ENCODE results near the gene CACNA2D3. TPM values are rescaled to one million over a fixed set of nuclear protein-coding genes. Genes with fewer than 3 reads are reported as not detected.

CACNA2D3 gene
- total and polyA plus RNA-seq, 2 experiments from 2014 or later, result 0.30 to 0.43 TPM

- Histone ChIP-seq H3K79me2 (ENCODE audit: insufficient read depth) (no peaks in the 10 kb centered on the region), H2AFZ (peak overlapping the region; percentile 39; the same call in 1 of the 2 replicates), H3F3A (ENCODE audit: insufficient read depth) (peaks cover 18% of the 10 kb centered on the region), H3K9me2 (ENCODE audit: insufficient read depth) (no peaks in the 10 kb centered on the region), H3K4me1 (ENCODE audit: insufficient read depth) (peaks cover 28% of the 10 kb centered on the region), H3K4me2 (ENCODE audit: unreplicated experiment) (peak overlapping the region; percentile 31), H3K27ac (peak overlapping the region; percentile 42), H4K20me1 (ENCODE audit: insufficient read depth) (no peaks in the 10 kb centered on the region), H3K9ac (no peak overlapping the region), H3K9me3 (ENCODE audit: low read depth) (no peaks in the 10 kb centered on the region), H3K36me3 (ENCODE audit: low read depth) (no peaks in the 10 kb centered on the region), H3K27me3 (replicated peaks; ENCODE audit: insufficient read depth) (no peaks in the 10 kb centered on the region), H3K4me3 (no peak overlapping the region)
- TF ChIP-seq EZH2phosphoT487 (IDR thresholded peaks at IDR 0.05; ENCODE audit: insufficient read depth, low read depth) (no peak), EZH2 (IDR thresholded peaks at IDR 0.05; ENCODE audit: insufficient read depth, poor library complexity, severe bottlenecking) (no peak)
- in situ Hi-C loops (cut with MboI), result no loop called here
- WGBS, 2 experiments (ENCODE audit: low coverage in 1 of 2, low lambda C conversion rate in 2 of 2, missing lambda C conversion rate in 2 of 2), result 5 to 9% methylated on average over 2 of the region's 2 CpGs
- peak; percentile 70 for DNase-seq
Measured at GRCh38 chr3:54917174-54917573, 794.8 kb downstream of the CACNA2D3 start.

- Histone ChIP-seq H3K36me3 (ENCODE audit: low read depth) (no peaks in the 10 kb centered on the region), H3K4me2 (ENCODE audit: unreplicated experiment) (peak overlapping the region; percentile 31), H2AFZ (0 out of 2 replicates have a peak overlapping the region, but pooled peaks have one; percentile 39), H4K20me1 (ENCODE audit: insufficient read depth) (no peaks in the 10 kb centered on the region), H3K4me1 (ENCODE audit: insufficient read depth) (peaks cover 28% of the 10 kb centered on the region), H3K27me3 (replicated peaks; ENCODE audit: insufficient read depth) (no peaks in the 10 kb centered on the region), H3F3A (ENCODE audit: insufficient read depth) (peaks cover 18% of the 10 kb centered on the region), H3K9me3 (ENCODE audit: low read depth) (no peaks in the 10 kb centered on the region), H3K9me2 (ENCODE audit: insufficient read depth) (no peaks in the 10 kb centered on the region; the same call in 1 of the 2 replicates), H3K27ac (peak overlapping the region; percentile 42), H3K4me3 (no peak overlapping the region), H3K9ac (no peak overlapping the region), H3K79me2 (ENCODE audit: insufficient read depth) (no peaks in the 10 kb centered on the region)
- peak; percentile 32 for DNase-seq
- WGBS, 2 experiments (ENCODE audit: low coverage in 1 of 2, low lambda C conversion rate in 2 of 2, missing lambda C conversion rate in 2 of 2), result 96 to 97% methylated on average over 4 of the region's 4 CpGs
- in situ Hi-C loops (cut with MboI), result no loop called here
- no peak for TF ChIP-seq EZH2 (IDR thresholded peaks at IDR 0.05; ENCODE audit: insufficient read depth, poor library complexity, severe bottlenecking)
- no peak for TF ChIP-seq EZH2phosphoT487 (IDR thresholded peaks at IDR 0.05; ENCODE audit: insufficient read depth, low read depth)
Measured at GRCh38 chr3:54917862-54918261, 795.5 kb downstream of the CACNA2D3 start.

DNA sequence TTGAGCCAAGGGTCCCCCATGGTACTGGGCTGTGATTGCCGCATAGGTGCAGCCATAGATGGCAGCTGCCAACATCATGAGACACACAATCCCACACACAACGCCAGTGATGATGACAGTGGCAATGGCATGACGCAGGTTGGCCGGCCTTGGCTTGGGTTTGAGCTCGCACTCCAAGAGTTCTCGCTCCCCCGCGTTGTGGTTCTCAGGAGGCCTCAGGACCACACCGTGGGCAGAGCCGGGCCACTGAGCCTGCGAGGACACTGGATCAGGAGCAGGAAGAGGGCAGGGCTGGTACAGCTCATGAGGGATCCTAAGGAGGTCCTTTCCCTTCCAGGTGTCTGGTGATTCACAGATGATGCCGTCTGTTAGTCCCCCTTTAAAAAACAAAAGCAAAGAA lies 796.2 kb downstream of the CACNA2D3 start:
- Histone ChIP-seq H3K4me2 (ENCODE audit: unreplicated experiment) (no peak overlapping the region), H3K4me1 (ENCODE audit: insufficient read depth) (peaks cover 28% of the 10 kb centered on the region), H3K27me3 (replicated peaks; ENCODE audit: insufficient read depth) (no peaks in the 10 kb centered on the region), H3K9ac (no peak overlapping the region), H3K36me3 (ENCODE audit: low read depth) (no peaks in the 10 kb centered on the region), H3K4me3 (no peak overlapping the region), H2AFZ (no peak overlapping the region), H3K79me2 (ENCODE audit: insufficient read depth) (no peaks in the 10 kb centered on the region), H3K27ac (no peak overlapping the region), H3K9me2 (ENCODE audit: insufficient read depth) (no peaks in the 10 kb centered on the region; the same call in 1 of the 2 replicates), H3F3A (ENCODE audit: insufficient read depth) (peaks cover 18% of the 10 kb centered on the region), H4K20me1 (ENCODE audit: insufficient read depth) (no peaks in the 10 kb centered on the region), H3K9me3 (ENCODE audit: low read depth) (no peaks in the 10 kb centered on the region)
- in situ Hi-C loops (cut with MboI), result no loop called here
- WGBS, 2 experiments (ENCODE audit: low coverage in 1 of 2, low lambda C conversion rate in 2 of 2, missing lambda C conversion rate in 2 of 2), result 93 to 97% methylated on average over 12 of the region's 12 CpGs
- no peak for TF ChIP-seq EZH2phosphoT487 (IDR thresholded peaks at IDR 0.05; ENCODE audit: insufficient read depth, low read depth)
- no peak for TF ChIP-seq EZH2 (IDR thresholded peaks at IDR 0.05; ENCODE audit: insufficient read depth, poor library complexity, severe bottlenecking)
- no peak for DNase-seq

DNA sequence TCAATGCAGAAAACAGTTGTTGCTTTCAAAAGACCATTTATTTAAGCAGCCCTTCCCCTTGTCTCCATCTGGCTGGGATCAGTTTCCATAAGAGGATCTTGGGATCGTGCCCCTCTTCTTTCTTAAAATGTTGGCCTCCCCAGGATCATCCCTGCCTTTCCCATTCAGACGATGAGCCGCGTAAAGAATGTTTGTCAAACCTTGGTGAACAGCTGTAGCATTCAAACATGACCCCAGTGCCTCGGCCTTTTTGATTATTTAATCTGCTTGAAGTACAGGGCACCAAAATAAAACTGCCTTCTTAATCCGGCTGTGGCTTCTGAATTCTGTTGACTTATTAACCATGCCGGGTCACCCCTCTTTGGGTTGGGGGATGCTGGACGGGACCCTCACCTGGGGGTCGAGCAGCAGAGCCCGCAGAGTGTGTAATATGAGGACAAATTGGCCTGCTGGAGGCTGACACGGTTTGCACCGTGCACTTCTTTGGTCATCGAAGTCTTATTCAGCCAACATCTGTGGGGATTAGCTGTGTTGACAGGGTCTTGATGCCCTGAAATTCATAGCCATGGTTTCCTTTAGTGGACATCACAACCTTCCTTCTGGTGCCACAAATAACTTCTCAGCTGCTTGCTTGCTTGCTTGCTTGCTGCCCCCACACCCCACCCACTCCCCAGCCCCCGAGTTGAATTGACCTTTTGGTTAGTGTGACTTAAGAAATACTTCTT lies 805.9 kb downstream of the CACNA2D3 start, which contains the start of gene LRTM1:
LRTM1 (minus strand) TSS at position 14 of the 725 bp plus-strand sequence. CDS start 148 bp downstream, outside the sequence.
- Histone ChIP-seq H3K4me1 (ENCODE audit: insufficient read depth) (no peaks in the 10 kb centered on the region), H3K9me2 (ENCODE audit: insufficient read depth) (no peaks in the 10 kb centered on the region), H3F3A (ENCODE audit: insufficient read depth) (no peaks in the 10 kb centered on the region), H3K4me3 (no peak within 1 kb of the TSS), H3K9ac (no peak within 1 kb of the TSS), H3K79me2 (ENCODE audit: insufficient read depth) (no peaks in the 10 kb centered on the region), H2AFZ (no peak within 1 kb of the TSS), H3K36me3 (ENCODE audit: low read depth) (no peaks in the 10 kb centered on the region), H4K20me1 (ENCODE audit: insufficient read depth) (no peaks in the 10 kb centered on the region), H3K27me3 (replicated peaks; ENCODE audit: insufficient read depth) (no peaks in the 10 kb centered on the region), H3K27ac (no peak within 1 kb of the TSS), H3K4me2 (ENCODE audit: unreplicated experiment) (no peak within 1 kb of the TSS), H3K9me3 (ENCODE audit: low read depth) (no peaks in the 10 kb centered on the region)
- in situ Hi-C loops (cut with MboI), result no loop called here
- WGBS, 2 experiments (ENCODE audit: low coverage in 1 of 2, low lambda C conversion rate in 2 of 2, missing lambda C conversion rate in 2 of 2), result 85 to 88% methylated on average over 14 of the region's 14 CpGs
- no peak for DNase-seq
- TF ChIP-seq EZH2phosphoT487 (IDR thresholded peaks at IDR 0.05; ENCODE audit: insufficient read depth, low read depth) (no peak), EZH2 (IDR thresholded peaks at IDR 0.05; ENCODE audit: insufficient read depth, poor library complexity, severe bottlenecking) (no peak)
